Nephron progenitor cell (in vitro differentiated cells): ENCODE results near the gene GP1BB.

Experiments used
- DNase-seq: peaks from one replicate; pipeline ENCODE4 v3.0.0; 2021
- H3K27ac Mint-ChIP-seq: 2 replicates; pipeline ENCODE4 v1.8.0; 2021; ENCODE audit warnings: mild to moderate bottlenecking, moderate library complexity, mixed read lengths
- H3K27me3 Mint-ChIP-seq: 2 replicates; pipeline ENCODE4 v1.8.0; 2021; ENCODE audit warnings: mild to moderate bottlenecking, low read depth, mixed read lengths; ENCODE audit not compliant: poor library complexity
- H3K36me3 Mint-ChIP-seq: 2 replicates; pipeline ENCODE4 v1.8.0; 2021; ENCODE audit warnings: low read depth, mixed read lengths
- H3K4me1 Mint-ChIP-seq: 2 replicates; pipeline ENCODE4 v1.8.0; 2021; ENCODE audit warnings: mixed read lengths
- H3K4me3 Mint-ChIP-seq: 2 replicates; pipeline ENCODE4 v1.8.0; 2021; ENCODE audit warnings: mild to moderate bottlenecking, moderate library complexity, mixed read lengths
- H3K9me3 Mint-ChIP-seq: 2 replicates; pipeline ENCODE4 v1.8.0; 2021; ENCODE audit warnings: mild to moderate bottlenecking, moderate library complexity, mixed read lengths
- CTCF ChIP-seq: fragments of 200-600 bp; sonication (generic); IDR thresholded peaks from 2 replicates; pipeline ENCODE4 v1.5.0; 2021; ENCODE audit warnings: antibody characterized with exemption

The GP1BB gene

GRCh38 chr22:19719050-19719482 lies 4.3 kb upstream of the GP1BB start:
- Mint-ChIP-seq H3K36me3 (peaks cover 13% of the 10 kb centered on the region), H3K4me1 (peaks cover 26% of the 10 kb centered on the region), H3K27ac (no peak overlapping the region), H3K27me3 (peaks cover 75% of the 10 kb centered on the region), H3K9me3 (peaks cover 11% of the 10 kb centered on the region), H3K4me3 (peak overlapping the region; percentile 76)
- no peak for TF ChIP-seq CTCF
- no peak for DNase-seq

- Mint-ChIP-seq H3K36me3 (peaks cover 13% of the 10 kb centered on the region), H3K27me3 (peaks cover 78% of the 10 kb centered on the region), H3K4me3 (peak overlapping the region; percentile 76), H3K9me3 (peaks cover 11% of the 10 kb centered on the region), H3K27ac (no peak overlapping the region), H3K4me1 (peaks cover 27% of the 10 kb centered on the region)
- peak; percentile 9 for DNase-seq
- no peak for TF ChIP-seq CTCF
Measured at GRCh38 chr22:19719488-19720021, 3.8 kb upstream of the GP1BB start.

GRCh38 chr22:19720150-19720827 lies 3.0 kb upstream of the GP1BB start:
- no peak overlapping the region for H3K4me3 Mint-ChIP-seq
- H3K9me3 Mint-ChIP-seq, result peaks cover 17% of the 10 kb centered on the region
- TF ChIP-seq CTCF, result no peak
- peak; percentile 1 for DNase-seq
- H3K27me3 Mint-ChIP-seq, result peaks cover 79% of the 10 kb centered on the region
- H3K36me3 Mint-ChIP-seq, result peaks cover 13% of the 10 kb centered on the region
- H3K27ac Mint-ChIP-seq, result no peak overlapping the region
- H3K4me1 Mint-ChIP-seq, result peaks cover 30% of the 10 kb centered on the region

GRCh38 chr22:19720999-19721329 lies 2.4 kb upstream of the GP1BB start:
- H3K4me3 Mint-ChIP-seq, result no peak overlapping the region
- H3K27ac Mint-ChIP-seq, result no peak overlapping the region
- peaks cover 30% of the 10 kb centered on the region for H3K4me1 Mint-ChIP-seq
- peaks cover 81% of the 10 kb centered on the region for H3K27me3 Mint-ChIP-seq
- no peak for TF ChIP-seq CTCF
- peaks cover 21% of the 10 kb centered on the region for H3K9me3 Mint-ChIP-seq
- peaks cover 13% of the 10 kb centered on the region for H3K36me3 Mint-ChIP-seq
- no peak for DNase-seq

GRCh38 chr22:19721330-19722177 lies 1.8 kb upstream of the GP1BB start:
- Mint-ChIP-seq H3K4me3 (peak overlapping the region; percentile 23), H3K9me3 (peaks cover 21% of the 10 kb centered on the region), H3K36me3 (peaks cover 13% of the 10 kb centered on the region), H3K4me1 (peaks cover 30% of the 10 kb centered on the region), H3K27ac (no peak overlapping the region), H3K27me3 (peaks cover 85% of the 10 kb centered on the region)
- DNase-seq, result peak; percentile 1
- TF ChIP-seq CTCF, result no peak
